ENCODE measurements around the gene GFM1.
A peak's percentile ranks its signal among the peaks of the same experiment; 100 is the strongest.

Gene GFM1

DNA sequence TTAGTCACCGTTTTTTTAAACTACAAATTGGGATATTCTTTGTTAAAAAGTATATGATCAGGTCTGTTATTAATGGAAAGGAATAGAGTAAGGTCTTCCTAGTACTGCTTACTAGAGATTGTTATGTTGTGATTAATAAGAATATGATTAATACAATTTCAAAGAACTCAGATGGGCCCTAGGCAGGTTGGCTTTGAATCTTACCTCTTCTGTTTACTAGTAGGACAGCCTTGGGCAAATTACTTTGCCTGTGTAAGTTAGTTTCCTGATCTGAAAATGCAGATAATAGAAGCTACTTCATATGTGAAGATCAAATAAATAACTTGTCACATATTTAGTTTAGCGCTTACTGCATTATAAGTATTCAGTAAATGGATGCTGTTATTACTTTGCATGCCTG lies 6.9 kb downstream of the GFM1 start:
- TF ChIP-seq Cebpa-rat (IDR thresholded peaks at IDR 0.05) = no peak

DNA sequence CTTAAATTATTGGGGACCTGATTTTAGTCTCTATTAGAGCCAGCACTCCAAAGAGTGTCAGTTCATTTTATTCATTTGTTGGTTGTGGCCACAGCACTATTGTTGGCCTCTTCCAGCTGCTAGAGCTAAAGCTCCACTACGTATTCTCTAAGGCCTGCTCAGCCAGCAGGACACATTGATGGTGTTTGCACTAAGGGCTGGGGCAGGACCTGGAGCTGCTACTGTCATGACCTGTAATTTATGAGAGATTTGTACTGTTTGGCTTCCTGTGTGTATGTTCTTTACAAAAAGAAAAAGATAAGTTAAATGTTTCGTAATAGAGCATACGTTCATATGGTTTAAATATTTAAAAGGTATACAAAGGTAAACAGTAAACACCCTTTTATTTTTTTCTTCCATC lies 8.1 kb downstream of the GFM1 start:
- H3K36me3 ChIP-seq = peaks cover 79% of the 10 kb centered on the region
- H3K27me3 ChIP-seq = no peaks in the 10 kb centered on the region
- no peak overlapping the region for H3K27ac ChIP-seq
- H3K9me3 ChIP-seq = no peaks in the 10 kb centered on the region
- H3K4me1 ChIP-seq = no peaks in the 10 kb centered on the region
- H3K9ac ChIP-seq = no peak overlapping the region
- no peak overlapping the region for H3K4me3 ChIP-seq
- H3K4me2 ChIP-seq = no peak overlapping the region
- no peak for TF ChIP-seq Cebpa-rat (IDR thresholded peaks at IDR 0.05)
- no peaks in the 10 kb centered on the region; the same call in 1 of the 2 replicates for H4K20me1 ChIP-seq

More for the DNA sequence above, 6.9 kb downstream of the GFM1 start:
- H3K9ac ChIP-seq = no peak overlapping the region
- no peaks in the 10 kb centered on the region for H3K9me3 ChIP-seq
- H3K4me1 ChIP-seq = no peaks in the 10 kb centered on the region
- no peak overlapping the region for H3K27ac ChIP-seq
- no peaks in the 10 kb centered on the region; the same call in 1 of the 2 replicates for H4K20me1 ChIP-seq
- H3K4me3 ChIP-seq = no peak overlapping the region
- no peaks in the 10 kb centered on the region for H3K27me3 ChIP-seq
- H3K36me3 ChIP-seq = peaks cover 80% of the 10 kb centered on the region
- H3K4me2 ChIP-seq = no peak overlapping the region

DNA sequence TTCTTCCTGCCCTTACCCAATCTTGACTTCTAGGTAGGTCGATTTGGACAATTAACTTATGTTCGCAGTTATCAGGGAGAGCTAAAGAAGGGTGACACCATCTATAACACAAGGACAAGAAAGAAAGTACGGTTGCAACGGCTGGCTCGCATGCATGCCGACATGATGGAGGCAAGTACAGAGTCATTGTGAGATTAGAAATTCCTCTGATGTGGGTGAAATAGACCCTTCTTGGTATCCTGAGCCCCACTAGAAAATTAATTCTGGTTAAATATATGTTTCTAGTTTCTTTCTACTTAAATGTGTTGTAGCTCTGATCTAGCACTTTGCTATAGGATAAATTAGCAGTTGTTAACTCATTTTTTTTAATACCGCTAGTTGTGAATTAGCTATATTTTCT lies 14.6 kb downstream of the GFM1 start:
- H3K9me3 ChIP-seq = no peaks in the 10 kb centered on the region
- H3K4me3 ChIP-seq = no peak overlapping the region
- no peak overlapping the region for H3K27ac ChIP-seq
- no peaks in the 10 kb centered on the region for H4K20me1 ChIP-seq
- no peaks in the 10 kb centered on the region for H3K4me1 ChIP-seq
- H3K27me3 ChIP-seq = no peaks in the 10 kb centered on the region
- H3K9ac ChIP-seq = no peak overlapping the region
- peaks cover 83% of the 10 kb centered on the region for H3K36me3 ChIP-seq
- no peak for TF ChIP-seq Cebpa-rat (IDR thresholded peaks at IDR 0.05)
- no peak overlapping the region for H3K4me2 ChIP-seq

DNA sequence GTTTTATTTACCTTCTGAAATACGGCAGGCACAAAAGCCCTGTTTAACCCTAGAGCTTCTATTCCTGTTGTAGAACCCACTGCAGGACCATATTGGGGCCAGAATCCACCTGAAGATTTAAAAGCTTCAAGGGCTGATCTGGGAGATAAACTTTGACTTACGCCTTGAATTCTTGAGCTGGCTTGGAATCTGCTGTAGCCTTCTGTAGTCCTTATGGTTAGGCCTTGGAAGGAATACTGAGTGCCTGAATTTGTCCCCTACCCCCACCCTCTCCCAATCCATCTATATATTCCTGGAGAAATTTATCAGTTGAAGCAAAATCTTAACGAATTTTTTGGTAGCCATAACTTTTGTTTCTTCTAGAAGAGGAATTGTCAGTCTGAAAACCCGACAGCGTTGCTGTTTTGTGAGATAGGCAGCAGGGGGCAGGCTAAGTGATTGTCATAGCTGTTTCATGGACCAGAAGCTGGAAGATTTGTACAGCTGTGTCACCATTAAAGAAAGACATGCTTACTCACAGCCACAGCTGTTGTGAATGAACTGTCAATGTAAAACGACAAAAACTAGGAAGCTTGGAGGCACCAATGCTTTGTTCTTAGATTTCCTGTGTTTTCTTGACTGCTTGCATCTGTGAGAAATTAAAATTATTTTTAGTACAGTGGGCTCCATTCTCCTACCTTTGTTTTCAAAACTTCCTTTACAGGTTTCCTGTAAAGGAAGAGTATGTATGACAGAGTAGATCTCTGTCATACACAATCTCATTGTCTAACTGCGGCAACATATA lies 15.3 kb downstream of the GFM1 start:
- H3K27me3 ChIP-seq = no peaks in the 10 kb centered on the region
- no peak overlapping the region for H3K4me3 ChIP-seq
- H4K20me1 ChIP-seq = no peaks in the 10 kb centered on the region
- no peak for TF ChIP-seq Cebpa-rat (IDR thresholded peaks at IDR 0.05)
- no peak overlapping the region for H3K4me2 ChIP-seq
- no peaks in the 10 kb centered on the region for H3K9me3 ChIP-seq
- no peak overlapping the region for H3K9ac ChIP-seq
- H3K27ac ChIP-seq = no peak overlapping the region
- peaks cover 83% of the 10 kb centered on the region for H3K36me3 ChIP-seq
- no peaks in the 10 kb centered on the region for H3K4me1 ChIP-seq

DNA sequence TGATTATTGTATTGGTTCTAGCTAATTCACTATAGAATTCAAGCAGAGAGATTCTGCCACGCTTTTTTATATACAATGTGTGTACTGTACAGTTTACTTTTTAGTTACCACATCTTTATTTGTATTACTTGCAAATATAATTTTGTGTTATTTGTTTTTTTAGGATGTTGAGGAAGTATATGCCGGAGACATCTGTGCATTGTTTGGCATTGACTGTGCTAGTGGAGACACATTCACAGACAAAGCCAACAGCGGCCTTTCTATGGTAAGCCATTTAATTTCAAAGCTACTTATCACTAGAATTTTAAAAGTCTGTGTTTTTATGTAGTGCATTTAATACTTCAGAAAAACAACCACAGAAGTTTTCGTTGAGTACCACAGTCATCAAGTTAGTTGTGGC lies 16.4 kb downstream of the GFM1 start:
- no peaks in the 10 kb centered on the region for H3K9me3 ChIP-seq
- no peak overlapping the region for H3K4me2 ChIP-seq
- H3K4me1 ChIP-seq = no peaks in the 10 kb centered on the region
- no peak overlapping the region for H3K4me3 ChIP-seq
- no peak overlapping the region for H3K9ac ChIP-seq
- H4K20me1 ChIP-seq = no peaks in the 10 kb centered on the region
- no peak for TF ChIP-seq Cebpa-rat (IDR thresholded peaks at IDR 0.05)
- peaks cover 84% of the 10 kb centered on the region for H3K36me3 ChIP-seq
- H3K27me3 ChIP-seq = no peaks in the 10 kb centered on the region
- H3K27ac ChIP-seq = no peak overlapping the region

- Histone ChIP-seq H3K4me3 (no peak overlapping the region), H4K20me1 (no peaks in the 10 kb centered on the region), H3K4me2 (no peak overlapping the region), H3K27ac (no peak overlapping the region), H3K36me3 (peaks cover 87% of the 10 kb centered on the region), H3K9ac (no peak overlapping the region), H3K4me1 (no peaks in the 10 kb centered on the region), H3K9me3 (no peaks in the 10 kb centered on the region), H3K27me3 (no peaks in the 10 kb centered on the region)
- no peak for TF ChIP-seq Cebpa-rat (IDR thresholded peaks at IDR 0.05)
Observed at GRCh38 chr3:158663246-158663645, 18.9 kb downstream of the GFM1 start.

GRCh38 chr3:158663832-158664231 lies 19.5 kb downstream of the GFM1 start:
- Histone ChIP-seq H3K9ac (no peak overlapping the region), H4K20me1 (no peaks in the 10 kb centered on the region), H3K27ac (no peak overlapping the region), H3K4me3 (no peak overlapping the region), H3K27me3 (no peaks in the 10 kb centered on the region), H3K4me2 (no peak overlapping the region), H3K9me3 (no peaks in the 10 kb centered on the region), H3K36me3 (peaks cover 89% of the 10 kb centered on the region), H3K4me1 (no peaks in the 10 kb centered on the region)
- TF ChIP-seq Cebpa-rat (IDR thresholded peaks at IDR 0.05) = no peak

DNA sequence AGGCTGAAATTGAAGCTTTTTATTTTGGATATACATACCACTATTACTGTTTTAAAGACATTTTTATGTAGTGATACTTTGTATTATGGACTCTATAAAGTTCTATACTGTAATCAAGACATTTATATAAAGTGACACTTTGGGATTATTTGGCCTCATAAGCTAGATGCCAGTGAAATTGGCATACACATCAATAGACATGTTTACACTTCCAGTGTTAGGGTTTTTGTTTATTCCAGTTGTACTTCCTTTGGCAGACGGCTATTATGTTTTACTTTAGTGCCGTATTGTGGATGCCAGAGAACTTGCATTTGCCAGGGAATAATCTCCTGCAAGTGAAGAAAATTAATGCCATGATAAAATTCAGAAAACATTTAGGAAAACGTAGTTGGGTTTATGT lies 22.1 kb downstream of the GFM1 start:
- no peak for TF ChIP-seq Cebpa-rat (IDR thresholded peaks at IDR 0.05)
- Histone ChIP-seq H3K36me3 (peaks cover 82% of the 10 kb centered on the region), H3K4me2 (no peak overlapping the region), H3K9me3 (no peaks in the 10 kb centered on the region), H3K9ac (no peak overlapping the region), H3K27ac (no peak overlapping the region), H3K27me3 (no peaks in the 10 kb centered on the region), H4K20me1 (no peaks in the 10 kb centered on the region), H3K4me3 (no peak overlapping the region), H3K4me1 (peaks cover 11% of the 10 kb centered on the region)

GRCh38 chr3:158668506-158668905 lies 24.2 kb downstream of the GFM1 start:
- no peaks in the 10 kb centered on the region for H4K20me1 ChIP-seq
- TF ChIP-seq Cebpa-rat (IDR thresholded peaks at IDR 0.05) = no peak
- no peaks in the 10 kb centered on the region for H3K9me3 ChIP-seq
- no peak overlapping the region for H3K4me3 ChIP-seq
- H3K27ac ChIP-seq = no peak overlapping the region
- H3K9ac ChIP-seq = no peak overlapping the region
- no peak overlapping the region for H3K4me2 ChIP-seq
- peaks cover 66% of the 10 kb centered on the region for H3K36me3 ChIP-seq
- H3K27me3 ChIP-seq = no peaks in the 10 kb centered on the region
- peaks cover 16% of the 10 kb centered on the region for H3K4me1 ChIP-seq

- Histone ChIP-seq H3K9ac (peak overlapping the region; percentile 82), H3K36me3 (peaks cover 36% of the 10 kb centered on the region), H3K4me3 (peak overlapping the region; percentile 75), H3K4me2 (peak overlapping the region; percentile 87), H3K4me1 (peaks cover 16% of the 10 kb centered on the region), H3K27ac (peak overlapping the region; percentile 75), H3K9me3 (no peaks in the 10 kb centered on the region), H3K27me3 (no peaks in the 10 kb centered on the region), H4K20me1 (no peaks in the 10 kb centered on the region)
- no peak for TF ChIP-seq Cebpa-rat (IDR thresholded peaks at IDR 0.05)
Observed at GRCh38 chr3:158671821-158672214, 27.5 kb downstream of the GFM1 start.

Data from BLaER1 (cell line).